Stimulated activated CD4-positive, alpha-beta T cell treated with anti-CD3 and anti-CD28 coated beads, Interleukin-12 subunit alpha, Interleukin-12 subunit beta, amount 100 ng/mL, for 24 hours (primary cell): ENCODE data around the gene PGAM4.
"Not testable (repeated sequence)": the region's sequence is repeated elsewhere in the genome, so short reads cannot be mapped to it uniquely, and the experiment has no call there.

ENCODE experiments used
- DNase-seq, 2 experiments: peaks; one replicate each; pipeline ENCODE4 v3.0.0-alpha.2; 2020; ENCODE audit warnings: low read depth in 2 of 2

PGAM4 gene

GRCh38 chrX:77925764-77926163 is 43.7 kb downstream of the PGAM4 start:
- DNase-seq, result no peak

GRCh38 chrX:77924320-77924859 is 45.0 kb downstream of the PGAM4 start:
- no peak for DNase-seq

GRCh38 chrX:77922787-77923186 is 46.7 kb downstream of the PGAM4 start:
- DNase-seq, result no peak

DNA sequence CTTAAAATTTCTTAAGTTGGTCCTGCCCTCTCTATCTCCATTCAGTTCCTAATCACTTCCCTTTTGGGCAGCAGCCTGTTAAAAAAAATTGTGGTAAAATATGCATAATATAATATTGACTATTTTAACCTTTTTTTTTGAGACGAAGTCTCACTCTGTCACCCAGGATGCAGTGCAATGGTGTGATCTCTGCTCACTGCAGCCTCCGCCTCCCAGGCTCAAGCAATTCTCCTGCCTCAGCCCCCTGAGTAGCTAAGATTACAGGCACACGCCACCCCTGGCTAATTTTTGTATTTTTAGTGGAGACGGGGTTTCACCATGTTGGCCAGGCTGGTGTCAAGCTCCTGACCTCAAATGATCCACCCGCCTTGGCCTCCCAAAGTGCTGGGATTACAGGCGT is 50.1 kb downstream of the PGAM4 start:
- DNase-seq, result not testable (repeated sequence)

DNA sequence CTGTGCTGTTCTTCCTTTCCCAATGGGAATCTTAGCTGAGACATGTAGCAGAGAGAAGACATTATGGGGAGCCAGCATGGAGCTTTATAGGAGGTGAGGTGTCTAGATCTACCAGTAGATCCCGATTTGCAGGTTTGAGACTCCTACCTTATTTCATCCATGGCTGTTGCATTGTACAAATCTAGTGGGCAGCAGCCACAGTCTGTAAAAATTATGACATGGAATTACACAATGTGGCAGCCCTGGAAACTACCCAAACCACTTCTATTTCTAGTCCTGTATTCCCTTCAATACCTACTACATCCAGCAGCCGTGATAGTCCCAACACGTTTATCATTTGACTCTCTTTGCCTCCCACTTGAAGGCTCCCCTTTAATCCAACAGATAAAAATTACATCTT is 50.9 kb downstream of the PGAM4 start:
- no peak for DNase-seq
